ENCODE data around the gene MUC21.

Gene MUC21

DNA sequence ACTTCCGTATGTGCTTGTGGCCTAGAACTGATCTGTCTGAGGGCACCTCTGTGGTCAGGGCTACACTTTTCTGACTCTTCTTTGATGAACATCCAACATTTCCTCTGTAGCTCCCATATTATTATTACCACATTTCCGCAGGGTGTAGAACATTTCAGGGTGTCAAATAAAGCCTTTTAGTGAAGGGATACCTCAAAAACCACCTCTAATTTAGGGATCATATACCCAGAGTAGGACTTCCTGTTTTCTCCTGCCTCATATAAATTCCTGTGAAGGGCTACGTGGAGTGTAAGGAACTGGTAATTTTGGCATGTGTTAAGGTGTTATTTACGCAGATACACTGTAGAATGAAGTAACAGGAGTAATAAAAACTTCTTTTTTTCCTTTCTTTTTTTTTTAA lies 21.3 kb downstream of the MUC21 start:
- H3K4me3 ChIP-seq (ENCODE audit: control insufficient read depth, low read depth, low read length) = no peak overlapping the region
- TF ChIP-seq, protein P1, sequence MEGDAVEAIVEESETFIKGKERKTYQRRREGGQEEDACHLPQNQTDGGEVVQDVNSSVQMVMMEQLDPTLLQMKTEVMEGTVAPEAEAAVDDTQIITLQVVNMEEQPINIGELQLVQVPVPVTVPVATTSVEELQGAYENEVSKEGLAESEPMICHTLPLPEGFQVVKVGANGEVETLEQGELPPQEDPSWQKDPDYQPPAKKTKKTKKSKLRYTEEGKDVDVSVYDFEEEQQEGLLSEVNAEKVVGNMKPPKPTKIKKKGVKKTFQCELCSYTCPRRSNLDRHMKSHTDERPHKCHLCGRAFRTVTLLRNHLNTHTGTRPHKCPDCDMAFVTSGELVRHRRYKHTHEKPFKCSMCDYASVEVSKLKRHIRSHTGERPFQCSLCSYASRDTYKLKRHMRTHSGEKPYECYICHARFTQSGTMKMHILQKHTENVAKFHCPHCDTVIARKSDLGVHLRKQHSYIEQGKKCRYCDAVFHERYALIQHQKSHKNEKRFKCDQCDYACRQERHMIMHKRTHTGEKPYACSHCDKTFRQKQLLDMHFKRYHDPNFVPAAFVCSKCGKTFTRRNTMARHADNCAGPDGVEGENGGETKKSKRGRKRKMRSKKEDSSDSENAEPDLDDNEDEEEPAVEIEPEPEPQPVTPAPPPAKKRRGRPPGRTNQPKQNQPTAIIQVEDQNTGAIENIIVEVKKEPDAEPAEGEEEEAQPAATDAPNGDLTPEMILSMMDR (conservative IDR thresholded peaks at IDR 0.05; ENCODE audit: control insufficient read depth, insufficient read depth, low read depth, low read length) = no peak
- no peak for DNase-seq (ENCODE audit: low read depth)

DNA sequence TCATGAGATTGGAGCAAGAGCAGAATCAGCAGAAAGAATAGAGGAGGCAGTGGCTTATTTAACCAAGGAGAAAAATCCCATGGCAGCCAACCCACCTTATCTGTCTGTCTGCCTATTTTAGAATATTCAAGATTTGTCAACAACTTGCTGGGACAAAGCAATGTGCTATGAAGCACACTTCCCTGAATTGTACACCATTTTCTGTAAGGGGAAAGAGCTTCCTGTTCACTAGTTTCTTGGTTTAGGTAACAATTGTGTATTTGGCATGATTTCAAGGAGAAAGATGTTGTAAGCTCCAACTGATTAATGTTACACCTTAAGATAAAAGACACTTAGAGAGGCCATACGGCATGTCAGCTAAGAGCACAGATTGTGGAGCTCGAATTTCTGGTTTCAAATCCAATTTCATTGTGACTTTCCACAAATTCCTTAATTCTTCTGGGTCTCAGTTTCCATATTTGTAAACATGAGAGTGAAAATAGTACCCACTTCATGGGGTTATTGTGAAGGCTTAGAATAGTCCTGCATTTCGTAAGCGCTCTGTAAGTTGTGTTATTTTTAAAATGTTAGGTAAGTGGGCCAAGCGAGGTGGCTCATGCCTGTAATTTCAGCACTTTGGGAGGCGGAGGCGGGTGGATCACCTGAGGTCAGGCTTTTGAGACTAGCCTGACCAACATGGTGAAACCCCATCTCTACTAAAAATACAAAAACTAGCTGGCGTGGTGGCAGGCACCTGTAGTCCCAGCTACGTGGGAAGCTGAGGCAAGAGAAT lies 21.9 kb downstream of the MUC21 start:
- TF ChIP-seq, protein P1 (conservative IDR thresholded peaks at IDR 0.05; ENCODE audit: control insufficient read depth, insufficient read depth, low read depth, low read length) = no peak
- DNase-seq (ENCODE audit: low read depth) = no peak
- H3K4me3 ChIP-seq (ENCODE audit: control insufficient read depth, low read depth, low read length) = no peak overlapping the region

DNA sequence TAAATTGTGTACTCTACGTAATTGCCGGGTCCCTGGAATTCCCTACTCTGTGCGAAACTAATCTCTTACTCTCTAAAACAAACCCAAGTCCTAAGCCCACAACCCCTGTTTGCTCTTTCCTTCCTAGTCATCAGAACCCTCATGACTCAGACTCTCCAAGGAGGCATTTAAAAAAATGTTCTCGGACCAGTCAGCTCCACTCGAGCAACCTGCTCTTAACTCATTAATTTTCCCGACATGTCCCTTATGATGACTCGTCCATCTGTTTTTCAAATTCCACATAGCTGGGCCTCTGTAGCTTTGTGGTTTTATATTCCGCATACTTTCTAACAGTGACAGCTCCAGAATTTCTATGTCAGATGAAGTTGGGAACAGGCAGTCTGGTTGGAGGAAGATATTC lies 24.2 kb downstream of the MUC21 start:
- H3K4me3 ChIP-seq (ENCODE audit: control insufficient read depth, low read depth, low read length) = no peak overlapping the region
- TF ChIP-seq, protein P1 (conservative IDR thresholded peaks at IDR 0.05; ENCODE audit: control insufficient read depth, insufficient read depth, low read depth, low read length) = no peak
- peak; percentile 88 for DNase-seq (ENCODE audit: low read depth)

DNA sequence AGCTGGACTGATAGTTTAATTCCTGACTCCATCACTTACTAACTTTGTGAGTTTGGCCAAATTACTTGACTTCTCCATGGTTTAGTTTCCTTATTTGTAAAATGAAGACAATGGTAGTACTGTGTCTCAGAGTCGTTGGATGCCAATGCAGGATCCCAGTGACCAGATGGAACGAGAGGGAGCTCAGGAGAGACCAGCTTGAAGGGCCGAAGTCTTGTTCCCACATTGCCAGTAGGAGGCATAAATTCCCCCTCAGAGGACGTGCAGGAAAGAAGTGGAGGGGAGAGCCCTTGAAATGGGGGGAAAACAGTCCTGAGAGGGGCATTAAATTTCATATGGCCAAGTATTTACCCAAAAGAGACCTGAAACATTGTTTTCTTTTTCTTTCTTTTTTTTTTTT lies 24.6 kb downstream of the MUC21 start:
- H3K4me3 ChIP-seq (ENCODE audit: control insufficient read depth, low read depth, low read length) = no peak overlapping the region
- TF ChIP-seq, protein P1 (conservative IDR thresholded peaks at IDR 0.05; ENCODE audit: control insufficient read depth, insufficient read depth, low read depth, low read length) = peak; percentile 0
- DNase-seq (ENCODE audit: low read depth) = no peak

DNA sequence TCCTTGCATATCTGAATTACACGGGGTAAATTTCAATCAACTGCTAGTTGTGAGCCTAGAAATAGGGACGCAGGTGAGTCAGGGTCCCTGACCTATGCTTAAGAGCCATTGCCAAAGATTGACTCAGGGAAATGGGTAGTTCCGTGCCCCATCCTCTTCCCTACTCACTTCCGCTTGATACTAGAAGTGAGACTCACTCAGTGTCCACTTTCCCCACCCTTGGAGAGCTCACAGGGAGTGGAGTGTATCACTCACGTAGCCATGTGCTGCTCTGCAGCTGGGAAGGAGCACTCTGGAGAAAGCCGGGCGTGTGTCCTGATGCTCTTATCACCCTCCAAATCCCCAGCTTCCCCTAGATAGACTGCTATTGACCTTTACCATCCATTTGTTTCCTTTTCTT lies 26.2 kb downstream of the MUC21 start:
- H3K4me3 ChIP-seq (ENCODE audit: control insufficient read depth, low read depth, low read length) = no peak overlapping the region
- TF ChIP-seq, protein P1 (conservative IDR thresholded peaks at IDR 0.05; ENCODE audit: control insufficient read depth, insufficient read depth, low read depth, low read length) = no peak
- no peak for DNase-seq (ENCODE audit: low read depth)

DNA sequence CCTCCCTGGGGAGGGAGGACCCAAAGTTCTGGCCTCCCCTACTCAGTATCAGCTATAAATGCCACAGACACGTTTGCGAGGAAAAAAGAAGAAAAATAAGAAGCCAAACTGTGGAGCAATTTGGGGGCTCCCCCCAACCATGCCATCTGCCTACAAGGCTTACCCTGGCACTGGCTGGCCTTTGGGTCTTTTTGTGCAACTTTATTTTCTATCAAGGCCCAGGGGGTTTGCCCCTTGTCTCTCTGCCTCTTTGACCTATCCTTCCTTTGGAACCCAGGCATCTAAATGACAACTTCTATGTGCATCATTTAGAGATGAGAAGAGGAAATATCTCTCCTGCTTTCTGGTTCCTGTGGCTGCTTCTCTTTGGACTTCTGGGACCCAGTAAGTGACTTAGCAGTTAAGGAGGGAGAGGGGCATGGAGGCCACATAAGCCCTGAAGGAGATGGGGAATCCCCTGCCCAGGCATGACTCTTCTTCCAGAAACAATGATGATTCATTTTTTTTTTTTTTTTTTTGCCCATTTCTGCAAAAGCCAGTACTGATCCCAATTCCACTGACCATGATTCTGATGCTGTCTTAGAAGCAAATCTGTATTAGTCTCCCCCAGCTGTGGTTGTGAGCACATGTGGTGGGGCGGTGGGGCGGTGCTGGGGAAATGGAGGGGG lies 27.0 kb downstream of the MUC21 start, which contains the start of gene MUC22:
Gene MUC22 (plus strand): TSS at position 82 of the 668 bp plus-strand sequence. CDS start 233 bp downstream, at position 315.
- TF ChIP-seq, protein P1 (conservative IDR thresholded peaks at IDR 0.05; ENCODE audit: control insufficient read depth, insufficient read depth, low read depth, low read length) = no peak
- no peak within 1 kb of the TSS for H3K4me3 ChIP-seq (ENCODE audit: control insufficient read depth, low read depth, low read length)
- peak; percentile 75 for DNase-seq (ENCODE audit: low read depth)
